ENCODE data around the gene ARID1A. TPM values are rescaled to one million over a fixed set of nuclear protein-coding genes. Genes with fewer than 3 reads are reported as not detected.

ARID1A gene
- total and polyA plus RNA-seq, 2 of the 8 experiments (the other 6 are each of a cell fraction or from before 2014, with no cell fraction given): 52.1 to 103 TPM

- FAIRE-seq (no peak), DNase-seq (ENCODE audit: low read depth in 1 of 2, low spot score in 2 of 2) (no peak)
- Histone ChIP-seq H4K8ac (ENCODE audit: extremely low read depth, insufficient read depth, low read length) (no peak overlapping the region), H3K14ac (ENCODE audit: insufficient read length) (no peak overlapping the region), H4K91ac (replicated peaks; ENCODE audit: insufficient read length, low read length) (no peak overlapping the region), H2BK120ac (replicated peaks; ENCODE audit: low read depth, low read length) (no peak overlapping the region), H3K4ac (replicated peaks; ENCODE audit: insufficient read length, low read depth, low read length) (no peak overlapping the region), H3K23me2 (ENCODE audit: low read depth, low read length) (peaks cover 6% of the 10 kb centered on the region; the same call in 1 of the 2 replicates), H3K36me3 (ENCODE audit: control insufficient read depth in 2 of 4, insufficient read depth in 4 of 4, low read length in 3 of 4) (no peaks in the 10 kb centered on the region), H3K4me2 (ENCODE audit: insufficient read depth in 1 of 2, low read depth in 2 of 2, low read length in 2 of 2) (no peak overlapping the region), H3K56ac (replicated peaks; ENCODE audit: insufficient read length, low read depth, low read length) (no peak overlapping the region), H4K20me1 (replicated peaks in 1 of 2; ENCODE audit: control insufficient read depth in 1 of 2, insufficient read depth in 2 of 2, low read length in 2 of 2) (peaks cover 3% of the 10 kb centered on the region in 2 experiments), H4K5ac (ENCODE audit: insufficient read length, low read depth, low read length) (no peak overlapping the region), H3K4me3 (ENCODE audit: extremely low read depth in 1 of 4, insufficient read depth in 2 of 4, low read depth in 3 of 4, low read length in 4 of 4) (no peak overlapping the region), H2AFZ (ENCODE audit: low read length) (no peak overlapping the region), H3K23ac (ENCODE audit: insufficient read length) (no peak overlapping the region), H3K4me1 (replicated peaks in 1 of 4; ENCODE audit: control insufficient read depth in 3 of 4, insufficient read depth in 4 of 4, low read length in 3 of 4) (peaks cover 6 to 9% (median 7%) of the 10 kb centered on the region in 4 experiments; a peak in 6 of 7 replicates), H2BK20ac (ENCODE audit: low read length) (no peak overlapping the region), H3K9ac (replicated peaks in 1 of 4; ENCODE audit: extremely low read depth in 1 of 4, low read depth in 3 of 4, low read length in 3 of 4) (no peak overlapping the region), H2BK12ac (ENCODE audit: low read depth, low read length) (no peak overlapping the region), H2BK15ac (ENCODE audit: low read length) (no peak overlapping the region), H3K18ac (ENCODE audit: extremely low read depth, low read length) (no peak overlapping the region), H2AK5ac (ENCODE audit: low read depth, low read length) (no peak overlapping the region), H2BK5ac (ENCODE audit: low read depth, low read length) (no peak overlapping the region), H3K27me3 (replicated peaks in 1 of 4; ENCODE audit: control insufficient read depth in 3 of 4, extremely low read depth in 1 of 4, insufficient read depth in 3 of 4, low read length in 3 of 4) (no peaks in the 10 kb centered on the region), H3K79me1 (ENCODE audit: low read depth, low read length) (peaks cover 12% of the 10 kb centered on the region), H3K27ac (ENCODE audit: low read depth, low read length) (no peak overlapping the region), H3K9me3 (ENCODE audit: insufficient read depth in 2 of 2, low read depth in 1 of 2, low read length in 1 of 2) (no peaks in the 10 kb centered on the region), H3K79me2 (ENCODE audit: control insufficient read depth in 1 of 2, insufficient read depth in 2 of 2, low read length in 2 of 2) (peaks cover 0 to 7% of the 10 kb centered on the region in 2 experiments; a peak in 1 of 4 replicates)
- POLR2A ChIA-PET (ENCODE audit: partially characterized antibody): interaction anchor here (0.8 kb wide), 1 partner anchor 92 kb away, joined by 3 read pairs; no protein-coding TSS in a partner anchor
- TF ChIP-seq SP1 (IDR thresholded peaks at IDR 0.05; ENCODE audit: low read depth, low read length) (no peak), BCL11A (IDR thresholded peaks at IDR 0.05; ENCODE audit: low read depth in 2 of 2, low read length in 2 of 2) (no peak), YY1 (IDR thresholded peaks at IDR 0.05; ENCODE audit: low read depth, low read length) (no peak)
- CTCF ChIA-PET (ENCODE audit: partially characterized antibody): interaction anchor here (0.6 to 3.4 kb wide), 8 partner anchors 13 to 241 kb away, joined by 3 to 19 read pairs (median 4); no protein-coding TSS in a partner anchor
- 89% methylated on average over 3 of the region's 3 CpGs; no CpG with 5 or more reads in 1 of the 2 experiments for WGBS, 2 experiments (ENCODE audit: extremely low coverage in 1 of 2, insufficient coverage in 1 of 2, insufficient read length in 1 of 2, insufficient replicate concordance in 2 of 2, low coverage in 1 of 2, low lambda C conversion rate in 2 of 2, missing lambda C conversion rate in 1 of 2)
Observed at GRCh38 chr1:26824731-26825130, 128.9 kb downstream of the ARID1A start.

All from H1 (cell line).